NCI-H2081 (cell line): ENCODE data around the gene GAS1.

Experiments used
- DNase-seq, 2 experiments: peaks; one replicate each; lab custom pipeline; 2025; lab: John Stamatoyannopoulos, UW

GAS1 gene

DNA sequence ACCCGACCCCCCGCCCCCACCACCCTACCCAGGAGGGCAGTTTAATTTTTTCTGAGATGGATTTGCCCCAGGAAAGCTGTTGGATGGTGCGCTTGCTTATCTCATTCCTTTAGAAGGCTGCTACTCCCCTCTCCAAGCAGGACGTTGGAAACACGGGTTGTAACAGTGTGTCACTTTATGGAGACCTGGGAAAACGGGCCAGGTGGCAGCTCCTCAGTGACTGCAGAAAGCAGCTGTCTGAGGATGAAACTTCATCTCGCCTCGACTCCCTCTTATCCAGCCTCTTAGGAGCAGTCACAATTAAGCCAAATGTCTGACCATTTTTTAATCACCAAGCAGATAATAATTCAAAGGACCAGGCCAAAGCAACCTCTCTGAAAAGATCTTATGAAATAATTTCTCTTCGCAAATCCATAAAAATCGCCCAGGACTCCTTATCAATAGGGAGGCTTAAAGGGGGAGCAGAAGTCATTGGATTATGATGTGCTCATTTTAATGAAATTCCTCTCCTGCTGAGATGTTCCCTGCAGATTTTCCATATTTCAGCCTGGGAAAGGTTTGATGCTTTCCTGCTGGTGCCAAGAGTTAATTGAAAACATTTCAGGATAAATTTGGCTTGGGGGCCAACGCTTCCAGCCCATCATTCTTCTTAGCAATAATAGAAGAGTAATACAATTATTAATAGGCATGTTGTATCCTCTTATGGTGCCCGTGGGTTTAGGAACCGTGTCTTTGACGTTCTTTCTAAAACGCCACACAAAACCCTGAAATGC is 26.0 kb downstream of the GAS1 start:
- DNase-seq: no peak

DNA sequence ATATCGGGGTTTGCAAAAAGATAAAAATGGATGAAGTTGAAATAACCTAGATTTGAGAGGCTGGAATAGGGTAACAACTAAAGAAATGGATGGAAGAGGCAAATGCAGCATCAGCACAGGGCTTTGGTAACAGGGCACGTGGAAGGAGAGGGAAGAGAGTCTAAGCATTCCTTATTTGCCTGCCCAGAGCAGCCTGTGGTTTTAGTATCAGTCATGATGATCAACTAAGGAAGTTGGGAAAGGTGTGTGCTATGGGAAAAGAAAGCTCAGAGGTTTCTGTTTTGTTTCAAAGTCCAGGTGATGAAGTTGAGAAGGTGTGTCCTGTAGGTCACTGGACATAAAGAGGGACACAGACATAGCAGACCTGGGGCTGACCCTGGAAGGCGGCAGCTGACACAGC is 28.8 kb downstream of the GAS1 start:
- DNase-seq: no peak

DNA sequence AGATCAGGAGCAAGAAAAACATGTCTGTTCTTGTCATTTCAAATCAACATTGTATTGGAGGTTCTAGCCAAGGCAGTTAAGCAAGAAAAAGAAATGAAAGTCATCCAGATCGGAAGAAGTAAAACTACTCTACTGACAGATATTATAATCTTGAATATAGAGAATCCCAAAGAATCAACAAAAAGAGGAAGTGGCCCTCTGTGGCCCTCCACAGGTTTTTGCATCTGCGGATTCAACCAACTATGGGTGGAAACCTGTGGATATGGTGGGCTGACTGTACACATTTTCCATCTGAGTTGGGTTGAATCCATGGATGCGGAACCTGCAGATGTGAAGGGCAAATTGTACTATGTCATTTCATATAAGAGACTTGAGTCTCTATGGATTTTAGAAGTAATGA is 35.1 kb downstream of the GAS1 start:
- DNase-seq: no peak

DNA sequence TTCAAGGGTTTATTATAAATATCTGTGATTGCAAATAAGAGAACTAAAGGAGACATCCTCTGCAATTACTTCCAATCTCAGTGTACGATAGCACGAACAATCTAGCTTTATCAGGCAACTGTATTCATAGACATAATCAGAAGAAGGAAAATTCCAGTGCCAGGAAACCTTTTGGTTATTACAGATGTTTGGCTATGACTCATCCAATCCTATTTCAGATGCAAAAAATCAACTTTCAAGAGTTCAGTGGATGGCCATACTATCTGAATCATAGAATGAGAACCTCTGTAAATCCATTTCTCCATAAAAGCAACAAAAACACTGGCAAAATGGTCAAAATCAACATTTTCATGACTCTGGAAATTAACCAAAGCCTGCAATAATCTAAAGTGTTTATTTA is 37.9 kb downstream of the GAS1 start:
- DNase-seq: no peak

DNA sequence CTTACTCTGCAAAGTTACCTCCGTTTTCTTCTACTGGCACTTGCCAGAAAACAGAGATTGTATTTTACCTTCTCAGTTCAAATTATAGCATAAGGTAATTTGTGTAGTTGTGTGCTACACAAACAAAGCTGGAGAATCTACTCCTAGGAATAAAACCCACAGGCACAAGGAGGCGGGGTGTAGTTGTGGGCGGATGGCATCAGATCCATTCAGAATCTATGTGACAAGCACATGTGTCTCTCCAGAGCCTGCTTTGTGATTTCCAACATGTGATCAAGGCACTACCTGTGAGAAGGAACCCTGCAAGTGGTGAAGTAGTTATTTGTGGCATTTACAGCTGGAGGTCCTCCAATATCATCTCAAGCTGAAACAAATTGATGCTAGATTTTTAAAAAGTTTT is 39.0 kb downstream of the GAS1 start:
- no peak for DNase-seq

DNA sequence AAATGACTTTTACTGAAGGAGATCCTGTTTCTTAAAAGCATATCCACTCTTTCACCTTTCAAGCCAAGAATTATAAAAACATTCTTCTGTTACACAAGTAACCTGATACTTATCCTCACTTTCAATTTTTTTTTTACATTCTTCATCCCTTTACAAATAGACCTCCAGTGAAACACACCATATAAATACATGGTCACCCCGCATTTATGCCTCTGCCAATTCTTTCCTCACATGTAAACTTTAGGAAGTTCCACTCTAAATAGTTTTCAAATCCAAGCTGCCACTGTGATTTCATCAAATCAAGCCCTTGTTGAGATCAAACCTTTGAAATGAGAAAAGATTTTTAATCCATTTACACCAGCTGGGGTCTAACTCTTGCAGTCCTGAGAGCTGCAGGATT is 40.0 kb downstream of the GAS1 start:
- DNase-seq: no peak

DNA sequence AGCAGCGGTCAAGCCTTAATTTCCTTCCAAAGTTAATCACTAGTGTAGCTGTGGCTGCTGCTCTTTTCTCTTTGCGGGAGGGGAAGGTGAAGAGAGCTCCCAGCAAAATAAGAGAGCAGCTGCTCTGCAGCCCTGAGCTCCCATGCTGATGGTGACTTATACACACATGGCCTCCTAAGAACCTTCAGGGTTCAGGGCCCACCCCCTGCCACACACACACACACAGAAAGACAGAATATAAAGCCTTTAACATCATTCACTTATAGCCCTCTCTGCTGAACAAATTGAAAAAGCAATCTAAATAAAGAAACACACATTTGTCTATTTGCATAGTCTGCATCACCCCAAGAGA is 43.6 kb downstream of the GAS1 start:
- no peak for DNase-seq

DNA sequence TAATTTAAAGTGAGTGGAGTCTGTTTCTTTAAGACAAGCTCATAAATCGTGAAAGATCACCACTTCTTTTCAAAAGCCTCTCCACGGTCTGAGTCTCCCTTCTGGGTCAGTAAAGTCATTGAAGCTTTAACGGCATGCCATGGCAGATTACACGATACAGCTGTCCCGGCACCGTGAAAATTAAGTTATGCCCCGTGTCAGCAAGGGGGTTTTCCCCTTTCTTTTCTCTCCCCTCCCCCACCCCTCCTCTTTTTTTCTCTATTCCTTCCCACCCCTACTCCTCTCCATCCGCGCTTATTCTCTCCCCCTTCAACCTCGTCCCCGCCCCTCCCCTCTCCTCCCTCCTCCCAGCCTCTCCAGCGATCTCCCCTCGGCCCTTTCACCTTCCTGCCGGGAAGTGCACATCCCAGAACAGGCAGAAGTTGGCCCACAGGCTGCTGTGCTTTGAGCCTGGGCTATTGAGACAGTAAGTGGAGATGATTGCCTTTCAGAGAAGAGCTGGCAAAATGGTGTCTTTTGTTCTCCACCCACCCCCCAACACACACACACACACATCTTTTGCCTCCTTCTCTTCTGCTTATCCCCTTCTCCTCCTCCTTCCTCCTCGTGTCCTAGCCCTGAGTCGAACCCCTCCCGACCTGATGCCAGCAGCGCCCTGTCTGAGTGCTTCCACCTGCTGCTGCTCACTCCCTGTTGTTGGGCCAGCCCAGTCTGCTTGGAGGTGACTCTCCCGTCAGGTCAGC is 44.1 kb downstream of the GAS1 start:
- no peak for DNase-seq

DNA sequence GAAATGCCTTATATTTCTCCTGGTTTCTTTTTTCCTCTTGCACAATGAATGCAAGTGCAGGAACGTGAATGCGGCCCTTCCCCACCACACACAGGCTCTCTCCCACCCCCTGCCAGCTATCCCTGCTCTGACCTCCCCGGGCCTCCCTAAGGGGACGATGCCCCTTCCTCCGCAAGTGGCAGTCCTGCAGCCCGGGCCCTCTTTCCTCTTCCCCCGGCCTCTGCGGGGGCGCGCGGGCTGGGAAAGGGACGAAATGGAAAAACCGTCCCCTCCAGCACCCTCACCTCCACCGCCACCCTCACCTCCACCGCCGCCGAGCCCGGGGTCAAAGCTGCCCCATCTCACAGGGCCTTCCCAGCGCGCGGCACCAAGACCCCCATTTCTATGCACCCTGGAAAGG is 44.7 kb downstream of the GAS1 start:
- no peak for DNase-seq

DNA sequence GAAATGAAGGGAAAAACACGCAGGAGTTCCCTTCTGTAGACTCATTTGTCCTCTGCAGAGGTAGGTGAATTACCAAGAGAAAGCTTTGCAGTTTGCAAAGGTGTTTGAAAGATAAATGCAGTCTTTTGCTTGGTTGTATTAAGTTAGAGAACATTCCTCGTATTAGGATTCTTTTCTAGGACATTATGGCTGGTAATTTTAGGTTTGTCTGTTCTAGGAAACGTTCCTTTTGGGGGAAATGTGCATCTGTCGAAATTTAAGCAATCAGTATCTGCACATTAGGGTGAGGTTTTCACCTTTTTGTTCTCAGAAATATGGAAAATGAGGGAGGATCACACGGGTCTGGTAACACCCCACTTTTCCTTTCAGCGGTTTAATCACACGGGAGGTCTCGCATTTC is 45.1 kb downstream of the GAS1 start:
- no peak for DNase-seq

DNA sequence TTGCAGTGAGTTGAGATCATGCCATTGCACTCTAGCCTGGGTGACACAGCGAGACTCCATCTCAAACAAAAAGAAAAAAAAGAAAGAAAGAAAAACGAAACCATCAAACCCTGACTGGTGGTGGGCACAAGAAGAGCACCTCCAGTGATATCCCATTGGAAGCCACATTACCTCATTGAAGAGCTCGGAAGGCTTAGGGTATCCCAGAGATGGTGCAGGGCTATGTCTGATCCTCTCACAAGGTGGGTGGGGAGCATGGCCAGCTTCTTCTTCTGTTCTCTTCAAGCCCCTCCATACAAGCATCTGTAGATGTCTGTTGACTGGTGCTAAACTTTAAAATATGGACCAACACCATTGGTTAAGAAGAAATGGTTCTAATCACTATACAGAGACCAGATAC is 45.8 kb downstream of the GAS1 start:
- DNase-seq: no peak
